ENCODE results near the gene ZC3H11A. TPM values are rescaled to one million over a fixed set of nuclear protein-coding genes. Genes with fewer than 3 reads are reported as not detected.

Gene ZC3H11A
- total RNA-seq, 1 donor from 2014 or later: 91.6 TPM

- peak; percentile 22 for DNase-seq
- Mint-ChIP-seq H3K9me3 (no peaks in the 10 kb centered on the region), H3K36me3 (ENCODE audit: low read depth) (peaks cover 12% of the 10 kb centered on the region), H3K4me1 (peaks cover 37% of the 10 kb centered on the region), H3K4me3 (peak within 1 kb of the TSS; percentile 91), H3K27ac (peak within 1 kb of the TSS; percentile 99), H3K27me3 (no peaks in the 10 kb centered on the region)
- ATAC-seq (ENCODE audit: low read depth): peak; percentile 84
- CTCF ChIA-PET: interaction anchor here (2.1 to 2.2 kb wide), 2 partner anchors 10 to 62 kb away, joined by 7 to 8 read pairs; no protein-coding TSS in a partner anchor
- intact Hi-C loops (cut with micrococcal nuclease): loop anchor here (1.0 to 2.0 kb wide), 3 partner anchors 11 to 30 kb away; partner anchors contain the start of genes ZBED6 and ZC3H11A
- TF ChIP-seq, protein P1, sequence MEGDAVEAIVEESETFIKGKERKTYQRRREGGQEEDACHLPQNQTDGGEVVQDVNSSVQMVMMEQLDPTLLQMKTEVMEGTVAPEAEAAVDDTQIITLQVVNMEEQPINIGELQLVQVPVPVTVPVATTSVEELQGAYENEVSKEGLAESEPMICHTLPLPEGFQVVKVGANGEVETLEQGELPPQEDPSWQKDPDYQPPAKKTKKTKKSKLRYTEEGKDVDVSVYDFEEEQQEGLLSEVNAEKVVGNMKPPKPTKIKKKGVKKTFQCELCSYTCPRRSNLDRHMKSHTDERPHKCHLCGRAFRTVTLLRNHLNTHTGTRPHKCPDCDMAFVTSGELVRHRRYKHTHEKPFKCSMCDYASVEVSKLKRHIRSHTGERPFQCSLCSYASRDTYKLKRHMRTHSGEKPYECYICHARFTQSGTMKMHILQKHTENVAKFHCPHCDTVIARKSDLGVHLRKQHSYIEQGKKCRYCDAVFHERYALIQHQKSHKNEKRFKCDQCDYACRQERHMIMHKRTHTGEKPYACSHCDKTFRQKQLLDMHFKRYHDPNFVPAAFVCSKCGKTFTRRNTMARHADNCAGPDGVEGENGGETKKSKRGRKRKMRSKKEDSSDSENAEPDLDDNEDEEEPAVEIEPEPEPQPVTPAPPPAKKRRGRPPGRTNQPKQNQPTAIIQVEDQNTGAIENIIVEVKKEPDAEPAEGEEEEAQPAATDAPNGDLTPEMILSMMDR (IDR thresholded peaks at IDR 0.05): no peak
- POLR2A ChIA-PET: interaction anchor here (0.7 to 3.2 kb wide), 8 partner anchors 11 to 498 kb away, joined by 3 to 32 read pairs (median 4); partner anchors contain the start of gene ATP2B4
Observed at GRCh38 chr1:203765029-203765837, 30.2 kb upstream of the ZC3H11A start, which contains the start of gene LAX1. TSS of gene LAX1 (plus strand) at chr1:203765183. CDS start at chr1:203765566, 383 bp downstream.

DNA sequence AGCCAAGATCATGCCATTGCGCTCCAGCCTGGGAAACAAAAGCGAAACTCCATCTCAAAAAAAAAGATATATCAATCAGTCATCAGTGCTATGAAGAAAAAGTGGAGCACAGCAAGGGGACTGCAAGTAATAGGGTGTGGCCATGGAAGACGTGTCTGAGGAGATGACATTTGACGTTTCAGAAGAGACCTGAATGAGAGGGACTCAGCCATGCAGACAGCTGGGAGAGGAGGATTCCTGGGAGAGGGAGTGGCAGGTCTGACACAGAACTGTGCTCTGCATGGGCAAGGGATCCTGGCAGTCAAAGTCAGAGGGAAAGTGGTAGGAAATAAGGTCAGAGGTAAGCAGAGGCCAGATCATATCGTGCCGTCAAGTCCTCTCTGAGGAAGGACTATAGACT, 27.2 kb upstream of the ZC3H11A start:
- DNase-seq: no peak
- TF ChIP-seq, protein P1 (IDR thresholded peaks at IDR 0.05): no peak
- Mint-ChIP-seq H3K27ac (peak overlapping the region; percentile 19), H3K9me3 (no peaks in the 10 kb centered on the region), H3K36me3 (ENCODE audit: low read depth) (peaks cover 31% of the 10 kb centered on the region), H3K27me3 (no peaks in the 10 kb centered on the region), H3K4me1 (peaks cover 36% of the 10 kb centered on the region), H3K4me3 (no peak overlapping the region)
- intact Hi-C loops (cut with micrococcal nuclease): no loop called here
- ChIA-PET CTCF (no interaction called here), POLR2A (no interaction called here)
- no peak for ATAC-seq (ENCODE audit: low read depth)

- TF ChIP-seq, protein P1 (IDR thresholded peaks at IDR 0.05): no peak
- no peaks in the 10 kb centered on the region for H3K9me3 Mint-ChIP-seq
- intact Hi-C loops (cut with micrococcal nuclease): no loop called here
- ChIA-PET POLR2A (no interaction called here), CTCF (no interaction called here)
- H3K4me1 Mint-ChIP-seq: peaks cover 23% of the 10 kb centered on the region
- H3K36me3 Mint-ChIP-seq (ENCODE audit: low read depth): peaks cover 43% of the 10 kb centered on the region
- ATAC-seq (ENCODE audit: low read depth) (no peak), DNase-seq (no peak)
- H3K27me3 Mint-ChIP-seq: no peaks in the 10 kb centered on the region
- H3K27ac Mint-ChIP-seq: no peak overlapping the region
- H3K4me3 Mint-ChIP-seq: no peak overlapping the region
Observed at GRCh38 chr1:203769505-203770343, 25.7 kb upstream of the ZC3H11A start.

DNA sequence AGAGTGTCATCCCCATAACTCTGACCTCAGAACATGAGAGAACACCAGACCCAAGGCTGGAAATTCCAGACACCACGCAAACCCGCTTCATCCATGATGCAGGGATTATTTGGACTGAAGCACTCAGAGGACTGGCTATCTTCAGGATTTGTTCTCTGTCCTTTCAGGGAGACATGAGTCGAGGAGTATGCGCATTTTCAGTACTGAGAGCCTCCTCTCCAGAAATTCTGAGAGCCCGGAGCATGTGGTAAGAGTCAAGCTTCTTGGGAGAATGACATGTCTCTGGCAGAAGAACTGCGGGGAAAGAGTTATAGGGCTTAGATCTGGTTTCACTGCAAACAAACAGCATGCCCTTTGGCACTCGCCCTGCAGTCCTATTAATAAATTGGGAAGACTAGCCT, 23.5 kb upstream of the ZC3H11A start:
- Mint-ChIP-seq H3K27ac (no peak overlapping the region), H3K9me3 (no peaks in the 10 kb centered on the region), H3K27me3 (no peaks in the 10 kb centered on the region), H3K4me3 (no peak overlapping the region), H3K36me3 (ENCODE audit: low read depth) (peaks cover 54% of the 10 kb centered on the region), H3K4me1 (peaks cover 19% of the 10 kb centered on the region)
- no peak for DNase-seq
- ChIA-PET CTCF (no interaction called here), POLR2A (interaction anchor here (0.7 kb wide), 2 partner anchors 24 to 35 kb away, joined by 3 to 4 read pairs; no protein-coding TSS in a partner anchor)
- ATAC-seq (ENCODE audit: low read depth): no peak
- intact Hi-C loops (cut with micrococcal nuclease): no loop called here
- TF ChIP-seq, protein P1 (IDR thresholded peaks at IDR 0.05): no peak
